Stimulated activated CD4-positive, alpha-beta T cell treated with anti-CD3 and anti-CD28 coated beads, Interleukin-2, amount 100 ng/mL, for 48 hours (primary cell): ENCODE results near the gene ZMYND19.
"Not testable (repeated sequence)": the region's sequence is repeated elsewhere in the genome, so short reads cannot be mapped to it uniquely, and the experiment has no call there.

ENCODE experiments used
- DNase-seq, 2 donors: peaks; one replicate each; pipeline ENCODE4 v3.0.0-alpha.2; 2020

Gene ZMYND19

DNA sequence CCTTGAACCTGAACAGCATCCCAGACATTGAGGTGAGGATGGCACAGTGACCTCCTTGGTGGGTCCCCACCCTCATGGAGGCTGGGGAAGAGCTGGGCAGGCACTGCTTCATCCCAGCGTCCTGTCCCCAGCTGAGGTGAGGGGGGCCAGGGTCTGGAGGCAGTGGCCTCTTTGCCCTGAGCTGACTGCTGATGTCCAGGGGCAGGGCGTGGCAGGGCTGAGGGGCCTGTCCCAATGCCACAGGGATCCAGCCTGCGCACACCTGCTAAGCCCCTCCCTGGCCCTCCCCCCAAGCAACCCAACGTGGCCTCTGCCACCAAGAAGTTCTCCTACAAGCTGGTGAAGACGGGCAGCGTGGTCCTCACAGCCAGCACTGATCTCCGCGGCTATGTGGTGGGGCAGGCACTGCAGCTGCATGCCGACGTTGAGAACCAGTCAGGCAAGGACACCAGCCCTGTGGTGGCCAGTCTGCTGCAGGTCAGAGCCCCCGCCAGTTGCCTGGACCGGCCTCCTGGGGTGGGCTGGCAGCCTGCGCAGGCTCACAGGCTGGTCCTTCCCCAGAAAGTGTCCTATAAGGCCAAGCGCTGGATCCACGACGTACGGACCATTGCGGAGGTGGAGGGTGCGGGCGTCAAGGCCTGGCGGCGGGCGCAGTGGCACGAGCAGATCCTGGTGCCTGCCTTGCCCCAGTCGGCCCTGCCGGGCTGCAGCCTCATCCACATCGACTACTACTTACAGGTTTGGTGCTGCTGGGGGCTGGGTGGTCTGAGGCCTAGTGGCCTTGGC is 23.6 kb upstream of the ZMYND19 start:
- DNase-seq: no peak

DNA sequence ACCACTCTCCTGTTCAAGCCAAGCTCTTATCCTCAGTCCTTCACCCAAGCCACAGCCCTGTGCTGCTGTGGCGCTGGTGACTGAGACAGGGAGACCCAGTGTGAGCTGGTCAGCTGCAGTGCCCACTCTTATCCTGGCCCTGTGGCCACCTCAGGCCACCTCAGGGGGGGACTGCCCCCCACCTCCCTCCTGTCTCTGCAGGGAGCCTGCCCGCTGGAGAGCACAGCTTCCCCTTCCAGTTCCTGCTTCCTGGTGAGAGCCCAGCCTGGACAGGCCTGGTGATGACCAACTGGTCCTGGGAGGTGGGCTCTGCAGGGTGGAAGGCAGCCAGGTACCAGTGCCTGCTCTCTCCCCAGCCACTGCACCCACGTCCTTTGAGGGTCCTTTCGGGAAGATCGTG is 22.9 kb upstream of the ZMYND19 start:
- no peak for DNase-seq

DNA sequence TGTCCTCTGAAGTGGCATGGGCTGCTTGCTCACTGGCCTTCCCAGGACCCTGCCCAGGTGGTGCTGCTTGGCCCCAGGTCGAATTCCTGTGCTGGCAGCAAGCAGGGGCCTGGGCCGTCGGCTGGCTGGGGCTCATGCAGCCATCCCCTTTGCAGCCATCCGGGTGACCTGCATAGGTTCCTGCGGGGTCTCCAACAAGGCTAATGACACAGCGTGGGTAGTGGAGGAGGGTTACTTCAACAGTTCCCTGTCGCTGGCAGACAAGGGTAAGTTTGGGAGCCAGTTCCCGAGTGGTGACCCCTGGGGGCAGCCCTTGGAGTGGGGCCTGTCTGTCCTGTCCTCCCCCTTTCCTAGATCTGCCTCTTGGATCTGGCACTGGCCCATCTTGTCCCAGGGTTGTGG is 22.4 kb upstream of the ZMYND19 start:
- no peak for DNase-seq

DNA sequence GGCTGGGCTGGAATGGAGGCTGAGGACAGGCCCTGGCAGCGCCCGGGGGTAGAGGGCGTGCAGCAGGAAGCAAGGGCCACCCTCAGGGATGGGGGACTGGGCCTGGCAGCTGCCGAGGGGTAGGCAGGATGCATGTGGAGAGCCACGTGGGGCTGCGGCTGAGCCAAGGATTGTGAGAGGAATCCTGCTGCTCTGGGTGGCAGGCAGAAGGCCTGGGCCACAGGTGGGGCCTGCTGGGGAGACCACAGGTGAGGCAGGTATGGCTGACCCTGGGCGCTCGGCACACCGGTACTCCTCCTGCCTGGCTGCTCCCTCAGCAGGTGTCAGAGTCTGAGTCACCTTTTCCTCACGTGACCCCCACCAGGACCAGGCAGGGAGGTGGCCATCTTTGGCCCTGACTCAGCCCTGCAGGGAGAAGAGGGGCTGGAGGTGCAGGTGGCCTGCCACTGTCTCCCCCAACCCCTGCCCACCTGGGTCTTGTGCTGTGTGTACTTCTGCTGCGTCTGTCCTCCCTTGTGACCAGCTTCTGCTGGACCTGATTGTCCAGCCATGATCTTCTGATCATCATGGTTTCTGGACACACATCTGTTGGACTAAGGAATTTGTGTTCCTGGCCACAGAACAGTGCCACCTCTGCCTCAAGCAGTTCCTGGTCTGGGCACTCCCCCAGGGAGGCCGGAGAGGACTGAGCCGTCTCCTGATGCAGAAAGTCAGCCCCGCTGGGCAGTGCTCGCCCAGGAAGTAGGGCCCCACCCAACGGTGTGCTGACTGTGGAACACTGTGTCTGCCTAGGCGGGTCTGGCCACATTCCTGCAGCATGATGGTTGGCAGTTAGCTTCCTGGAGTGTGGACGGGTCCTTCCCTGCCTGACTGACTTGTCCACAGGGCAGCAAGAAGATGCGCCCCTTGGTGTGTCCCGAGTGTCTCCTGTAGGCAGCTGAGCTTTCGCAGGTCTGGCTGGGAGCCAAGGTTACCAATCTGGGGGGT is 21.6 kb upstream of the ZMYND19 start:
- no peak for DNase-seq

DNA sequence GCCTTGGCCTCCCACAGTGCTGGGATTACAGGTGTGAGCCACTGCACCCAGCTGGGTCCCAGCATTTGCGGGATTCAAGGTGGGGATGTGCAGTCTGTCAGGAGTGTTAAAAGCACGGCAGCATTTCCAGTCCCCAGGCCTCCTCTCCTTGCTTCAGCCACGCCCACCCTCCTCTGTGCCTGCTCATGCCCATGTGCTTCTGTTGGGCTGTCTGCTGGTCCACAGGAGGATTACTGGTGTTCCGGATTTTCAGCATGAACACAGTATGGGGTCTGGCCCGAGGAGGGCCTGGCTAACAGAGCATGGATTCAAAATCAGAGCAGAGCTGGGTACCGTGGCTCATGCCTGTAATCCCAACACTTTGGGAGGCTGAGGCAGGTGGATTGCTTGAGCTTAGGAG is 20.6 kb upstream of the ZMYND19 start:
- no peak for DNase-seq

DNA sequence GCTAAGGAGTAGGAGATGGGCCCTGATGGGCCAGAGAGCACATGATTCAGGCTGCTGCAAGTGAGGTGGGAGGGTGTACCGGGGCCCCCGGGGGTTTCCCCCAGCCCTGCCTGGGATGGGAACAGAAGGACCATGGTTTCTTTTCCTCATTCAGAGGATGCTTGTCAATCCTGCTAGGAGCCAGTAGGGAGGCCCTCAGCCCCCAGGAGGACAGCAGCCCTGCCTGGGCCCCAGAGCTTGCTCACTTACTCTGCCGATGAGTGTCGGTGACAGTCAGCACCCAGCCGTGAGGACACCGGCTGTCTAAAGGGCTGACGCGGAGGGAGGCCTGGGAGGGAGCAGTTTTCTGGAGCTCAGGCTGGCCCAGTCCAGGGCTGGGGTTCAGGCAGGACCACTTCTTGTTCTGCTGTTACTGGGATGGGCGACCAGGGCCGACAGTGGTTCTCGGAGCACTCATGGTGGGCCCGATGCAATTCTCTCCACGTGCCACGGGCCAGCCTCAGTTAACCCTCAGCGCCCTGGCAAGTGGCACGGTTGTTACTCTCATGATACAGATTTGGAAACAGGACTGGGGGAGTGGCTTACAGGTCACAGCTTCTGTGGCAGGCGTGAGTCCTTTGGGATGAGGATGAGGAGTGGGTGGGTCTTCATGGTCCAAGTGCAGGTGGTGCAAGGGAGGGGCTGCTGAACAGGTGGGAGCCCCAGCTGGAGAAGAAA is 17.0 kb upstream of the ZMYND19 start:
- DNase-seq: no peak

DNA sequence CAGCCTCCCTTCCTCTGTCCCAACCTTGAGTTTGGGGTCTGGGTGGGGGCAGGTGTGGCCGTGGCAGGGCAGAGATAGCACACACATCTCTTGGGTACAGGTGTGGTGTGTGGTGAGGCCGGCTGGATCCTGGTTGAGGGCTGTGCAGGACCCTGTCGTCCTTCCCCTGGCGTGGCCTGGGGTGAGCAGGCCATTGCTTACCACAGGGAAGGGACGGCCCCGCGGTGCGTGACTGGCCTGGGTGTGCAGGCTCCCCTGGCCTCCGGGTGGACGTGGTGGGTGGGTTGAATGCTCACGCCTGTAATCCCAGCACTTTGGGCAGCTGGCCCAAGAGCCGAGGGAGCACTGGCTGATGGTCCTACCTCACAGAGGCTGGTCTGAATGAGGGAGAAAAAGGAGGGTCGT is 16.4 kb upstream of the ZMYND19 start:
- DNase-seq: no peak

DNA sequence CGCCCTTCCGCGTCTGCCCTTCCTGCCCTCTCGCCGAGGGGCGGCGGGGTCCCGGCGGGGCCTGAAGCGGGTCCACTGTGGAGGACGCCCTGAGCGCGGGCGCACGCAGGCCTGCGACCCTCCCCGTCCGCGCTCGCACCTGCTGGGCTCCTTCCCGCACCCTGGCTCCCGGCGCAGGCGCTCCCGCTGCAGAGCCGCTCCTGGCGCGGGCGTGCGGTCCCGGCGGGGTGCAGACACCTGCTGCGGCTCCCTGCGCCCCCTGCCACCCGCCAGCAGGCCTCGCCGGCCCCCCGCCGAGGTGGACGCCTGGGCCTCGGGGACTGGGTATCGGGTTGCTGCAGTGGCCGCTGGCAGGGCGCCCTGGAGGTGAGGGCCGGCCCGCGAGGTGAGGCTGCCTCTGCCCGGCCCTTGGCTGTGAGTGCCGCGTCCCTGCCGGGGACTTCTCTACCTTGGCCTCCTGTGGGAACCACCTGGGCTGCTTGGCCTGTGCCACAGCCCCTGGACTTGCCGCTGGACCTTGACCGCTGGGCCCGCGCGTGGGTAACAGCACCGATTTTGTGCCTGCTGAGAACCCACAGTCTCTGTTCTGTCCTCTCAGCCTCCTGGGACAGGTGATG is 15.8 kb upstream of the ZMYND19 start:
- no peak for DNase-seq

DNA sequence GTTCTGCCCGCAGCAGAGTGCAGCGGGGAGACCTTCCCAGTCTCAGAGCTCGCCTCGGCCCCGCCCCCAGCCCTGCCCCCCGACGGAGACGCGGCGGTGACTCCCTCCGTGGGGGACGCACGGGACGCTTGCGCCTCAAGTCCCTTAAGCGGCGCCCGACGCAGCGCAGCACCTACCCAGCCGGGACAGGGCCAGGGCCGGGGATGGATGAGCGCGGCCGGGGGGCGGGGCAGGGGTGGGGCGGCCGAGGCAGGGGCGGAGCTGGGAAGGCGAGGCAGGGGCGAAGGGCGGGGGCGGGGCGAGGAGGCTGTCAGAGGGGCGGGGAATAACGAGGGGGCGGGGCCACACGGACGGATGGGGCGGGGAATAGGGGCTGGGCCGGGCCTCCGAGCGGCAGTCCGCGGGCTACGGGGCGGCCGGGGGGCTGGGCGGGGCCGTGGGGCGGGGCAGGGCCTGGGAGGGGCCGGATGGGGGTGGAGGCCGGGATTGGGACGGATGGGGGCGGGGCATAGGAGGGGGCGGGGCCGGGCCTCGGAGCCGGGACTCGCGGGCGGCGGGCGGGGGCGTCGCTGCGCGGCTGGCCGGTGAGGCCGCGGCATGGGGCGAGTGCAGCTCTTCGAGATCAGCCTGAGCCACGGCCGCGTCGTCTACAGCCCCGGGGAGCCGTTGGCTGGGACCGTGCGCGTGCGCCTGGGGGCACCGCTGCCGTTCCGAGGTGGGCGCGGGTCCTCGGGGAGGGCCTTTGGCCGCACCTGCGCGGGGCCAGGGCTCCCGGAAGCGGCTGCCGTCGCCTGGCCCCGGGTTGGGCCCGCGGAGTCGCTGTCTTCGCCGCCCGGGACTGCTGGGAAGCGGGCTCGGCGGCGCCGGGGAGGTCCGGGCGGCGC is 15.1 kb upstream of the ZMYND19 start, which contains the start of gene ARRDC1:
Gene ARRDC1, plus strand, starts transcription at position 566 of the 884 bp plus-strand sequence. Its CDS starts 32 bp downstream, at position 598.
- DNase-seq: peak; percentile 85 to 91

DNA sequence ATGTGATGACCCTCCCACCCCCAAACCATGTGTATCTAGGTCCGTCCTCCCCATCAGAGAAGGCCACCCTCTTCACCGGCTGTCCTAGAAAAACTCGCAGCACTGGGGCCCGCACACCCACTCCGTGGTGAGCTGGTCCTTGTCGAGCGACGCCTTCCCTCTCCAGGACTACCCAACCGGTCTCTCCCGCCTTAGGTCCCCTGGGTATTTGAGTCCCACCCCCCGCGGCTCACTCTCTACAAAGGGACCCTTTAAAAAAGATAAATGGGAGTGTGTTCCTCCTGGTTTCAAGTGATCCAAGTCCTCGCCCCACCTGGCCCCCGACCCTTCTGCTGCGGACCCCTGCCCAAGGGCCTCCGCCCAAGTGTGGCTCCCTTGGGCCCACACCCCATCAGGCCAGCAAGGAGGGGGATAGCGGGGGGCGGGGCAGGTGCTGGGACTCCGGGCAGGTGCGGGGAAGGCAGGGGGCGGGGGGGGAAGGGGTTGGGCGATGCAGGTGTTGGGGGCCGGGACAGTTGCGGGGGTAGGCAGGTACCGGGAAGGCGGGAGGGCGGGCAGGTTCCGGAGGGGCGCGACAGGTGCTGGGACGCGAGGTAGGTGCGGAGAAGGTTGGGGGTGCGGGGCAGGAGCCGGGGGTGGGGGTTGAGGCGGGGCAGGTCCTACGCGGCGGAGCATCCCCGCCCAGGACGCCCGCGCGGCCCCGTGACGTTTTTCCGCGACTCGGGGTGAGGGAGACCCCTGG is 14.2 kb upstream of the ZMYND19 start:
- no peak for DNase-seq

DNA sequence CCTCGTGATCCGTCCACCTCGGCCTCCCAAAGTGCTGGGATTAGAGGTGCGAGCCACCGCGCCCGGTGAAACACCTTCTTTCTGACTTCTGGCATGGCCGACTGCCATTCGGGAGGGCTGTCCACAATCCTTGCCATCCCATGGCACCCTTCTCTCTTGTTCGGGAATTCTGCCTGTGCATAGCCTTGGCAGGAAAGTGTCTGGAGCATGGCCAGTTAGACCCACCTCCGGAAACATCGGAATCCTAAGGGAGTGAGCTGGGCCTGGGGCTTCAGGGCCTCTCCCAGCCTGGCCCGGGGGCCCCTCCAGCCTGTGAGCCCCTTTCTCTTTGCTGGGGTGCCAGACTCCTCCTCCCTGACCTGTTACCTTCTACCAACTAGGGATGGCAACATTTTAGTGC is 13.6 kb upstream of the ZMYND19 start:
- no peak for DNase-seq

DNA sequence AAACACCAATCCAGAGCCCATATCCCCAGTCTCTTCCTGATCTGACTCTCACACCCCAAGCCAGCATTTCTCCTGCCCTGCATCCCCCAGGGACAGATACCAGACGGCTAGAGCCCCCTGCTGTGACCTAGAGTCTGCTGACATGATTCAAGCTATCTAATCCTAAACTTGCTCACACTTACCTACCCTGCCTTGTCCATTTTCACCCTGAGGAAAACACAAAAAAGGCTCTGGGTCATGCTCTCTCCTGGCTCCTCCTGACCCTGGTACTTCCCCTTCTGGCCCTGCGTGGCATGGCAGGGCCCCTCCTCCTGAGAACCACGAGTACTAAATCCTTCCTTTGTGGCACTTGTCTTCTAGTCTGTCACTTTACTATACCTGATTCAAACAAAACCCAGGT is 12.3 kb upstream of the ZMYND19 start:
- no peak for DNase-seq

DNA sequence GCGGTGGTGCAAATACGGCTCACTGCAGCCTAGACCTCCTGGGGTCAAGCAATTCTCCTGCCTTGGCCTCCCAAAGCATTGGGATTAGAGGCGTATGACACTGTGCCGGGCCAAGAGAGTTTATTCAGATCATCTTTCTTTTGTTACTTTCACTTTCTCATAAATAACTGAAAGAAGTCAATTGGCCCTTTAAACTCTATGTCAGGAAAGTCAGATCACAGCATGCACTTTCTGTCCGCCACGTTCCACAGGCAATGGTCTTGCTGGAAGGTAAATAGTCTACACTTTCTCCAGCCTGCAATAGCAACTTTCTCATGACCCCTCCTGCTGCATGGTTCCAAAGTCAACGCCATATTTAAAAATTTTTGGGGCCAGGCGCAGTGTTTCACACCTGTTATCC is 8.6 kb upstream of the ZMYND19 start:
- DNase-seq: no peak

DNA sequence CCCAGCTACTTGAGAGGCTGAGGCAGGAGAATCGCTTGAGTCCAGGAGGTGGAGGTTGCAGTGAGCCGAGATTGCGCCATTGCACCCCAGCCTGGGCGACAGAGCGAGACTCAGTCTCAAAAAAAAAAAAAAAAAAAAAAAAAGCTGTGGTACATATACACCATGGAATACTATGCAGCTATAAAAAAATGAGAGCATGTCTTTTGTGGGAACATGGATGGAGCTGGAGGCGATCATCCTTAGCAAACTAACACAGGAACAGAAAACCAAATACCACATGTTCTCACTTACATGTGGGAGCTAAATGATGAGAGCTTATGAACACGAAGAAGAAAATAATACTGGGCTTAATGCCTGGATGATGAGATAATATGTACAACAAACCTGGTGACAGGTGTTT is 6.3 kb upstream of the ZMYND19 start:
- not testable (repeated sequence) for DNase-seq

DNA sequence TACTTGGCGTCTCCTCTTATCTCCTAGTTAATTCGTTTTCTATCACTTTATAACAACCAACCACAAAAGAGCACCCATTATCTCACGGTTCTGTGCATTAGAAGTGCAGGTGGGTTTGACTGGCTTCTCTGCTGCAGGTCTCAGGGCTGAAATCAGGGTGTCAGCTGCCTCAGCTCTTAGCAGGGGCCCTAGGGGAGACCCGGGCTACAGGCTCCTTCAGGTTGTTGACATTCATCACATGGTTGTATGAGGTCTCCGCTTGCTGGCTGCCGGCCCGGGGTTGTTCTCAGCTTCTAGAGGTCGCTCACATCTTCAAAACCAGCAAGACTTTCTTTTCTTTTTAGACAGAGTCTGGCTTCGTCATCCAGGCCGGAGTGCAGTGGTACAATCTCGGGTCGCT is 2.9 kb upstream of the ZMYND19 start:
- no peak for DNase-seq

DNA sequence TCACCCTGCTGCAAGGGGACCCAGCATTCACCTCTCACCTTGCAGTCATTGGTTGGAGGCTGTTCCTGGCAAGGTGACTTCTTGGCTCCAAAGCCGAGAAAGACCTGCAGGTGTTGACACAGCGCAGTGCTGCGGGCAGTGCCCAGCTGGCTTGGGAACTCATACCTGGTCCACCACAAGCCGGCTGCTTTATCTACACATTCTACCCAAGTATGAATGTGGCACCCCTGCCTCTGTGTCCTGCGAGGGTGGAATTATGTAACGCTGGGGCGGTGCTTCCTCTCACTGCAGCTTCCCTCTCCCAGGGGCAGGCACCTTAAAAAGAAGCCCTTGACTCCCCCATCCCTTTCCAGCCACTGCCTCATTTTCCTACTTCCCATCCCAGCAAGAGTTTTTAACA is 2.5 kb upstream of the ZMYND19 start:
- no peak for DNase-seq

DNA sequence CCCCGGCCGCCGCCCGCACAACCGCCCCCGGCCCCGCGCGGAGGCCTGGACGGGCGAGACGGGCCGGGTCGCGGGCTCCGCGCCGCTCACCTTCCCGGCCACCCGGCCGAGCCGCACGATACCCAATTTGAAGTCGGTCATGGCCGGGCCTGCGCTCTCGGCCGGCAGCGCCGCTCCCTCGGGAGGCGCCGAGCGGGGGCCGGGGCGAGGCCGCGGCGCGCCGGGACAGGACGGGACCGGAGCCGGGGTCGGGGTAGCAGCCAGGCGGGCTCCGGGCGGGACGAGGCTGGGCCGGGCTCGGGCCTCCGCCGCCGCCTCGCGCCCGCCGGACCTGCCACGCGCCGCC is 216 bp downstream of the ZMYND19 start:
- no peak for DNase-seq

DNA sequence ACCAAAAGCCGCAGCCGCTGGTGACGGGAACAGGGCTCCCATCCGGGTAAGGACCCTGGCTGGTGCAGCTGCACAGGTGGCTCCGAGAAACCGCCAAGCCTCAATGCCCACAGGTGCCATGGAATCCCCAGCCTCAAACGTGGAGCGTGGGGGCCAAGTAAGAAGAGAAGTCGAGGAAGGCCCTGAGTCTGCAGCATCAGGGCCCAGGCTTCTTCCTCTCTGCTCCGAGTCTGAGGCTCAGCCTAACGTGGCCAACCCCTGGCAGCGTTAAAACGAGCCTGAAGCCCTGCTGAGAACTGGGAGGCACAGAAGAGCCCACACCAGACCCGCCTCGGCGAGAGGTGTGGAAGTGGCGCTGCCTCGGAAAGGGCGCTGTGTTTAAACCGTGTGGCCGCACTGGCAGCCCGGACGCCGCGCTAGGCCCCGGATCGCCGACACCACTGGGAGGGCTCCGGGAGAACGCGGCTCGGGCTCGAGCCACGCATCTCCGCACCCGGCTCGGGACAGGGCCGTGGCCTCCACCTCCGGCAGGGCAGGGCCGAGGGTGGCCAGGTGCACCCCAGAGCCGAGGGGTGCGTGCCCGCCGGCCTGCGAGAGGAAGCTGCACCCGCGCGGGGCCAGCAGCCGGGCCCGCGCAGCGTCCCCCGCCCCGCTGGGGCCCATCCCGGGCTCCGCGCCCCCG is 730 bp downstream of the ZMYND19 start:
- no peak for DNase-seq

DNA sequence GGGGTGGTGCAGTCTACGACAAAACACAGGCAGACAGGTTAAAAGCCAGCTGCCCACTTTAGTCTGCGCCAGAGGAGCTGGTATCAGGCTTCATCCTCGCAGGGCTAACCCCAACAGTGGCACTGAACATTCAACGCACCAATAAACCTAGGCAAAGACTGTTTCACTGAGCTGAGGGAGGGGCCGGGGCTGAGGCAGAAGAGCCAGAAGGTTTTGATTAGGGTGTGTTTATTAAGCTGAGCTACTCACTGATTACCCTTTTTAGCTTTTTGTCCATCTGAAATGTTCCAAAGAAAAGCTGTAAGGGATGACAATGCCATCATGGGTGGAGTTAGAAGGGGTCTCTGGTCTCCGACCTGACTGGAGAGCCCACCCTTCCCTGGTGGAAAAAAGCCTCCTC is 1.4 kb downstream of the ZMYND19 start:
- no peak for DNase-seq

DNA sequence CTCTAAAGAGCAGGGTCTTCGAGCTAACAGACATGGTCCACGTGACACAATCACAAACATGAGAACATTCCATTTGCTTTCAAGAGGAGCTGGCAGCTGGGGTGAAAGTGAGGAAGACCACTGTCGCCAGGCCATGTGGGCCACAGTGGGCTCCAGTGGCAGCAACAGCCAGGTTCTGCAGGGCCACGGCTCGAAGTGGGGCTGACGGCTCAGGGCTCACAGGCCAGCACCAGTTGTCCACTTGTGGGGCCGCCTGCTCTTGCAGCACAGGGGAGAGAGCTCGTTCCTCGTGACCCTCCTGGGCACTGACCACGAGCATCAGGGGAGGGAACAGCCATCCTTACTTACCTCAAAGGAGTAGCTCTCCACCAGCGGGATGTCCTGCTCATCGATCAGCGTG is 2.0 kb downstream of the ZMYND19 start:
- DNase-seq: no peak

DNA sequence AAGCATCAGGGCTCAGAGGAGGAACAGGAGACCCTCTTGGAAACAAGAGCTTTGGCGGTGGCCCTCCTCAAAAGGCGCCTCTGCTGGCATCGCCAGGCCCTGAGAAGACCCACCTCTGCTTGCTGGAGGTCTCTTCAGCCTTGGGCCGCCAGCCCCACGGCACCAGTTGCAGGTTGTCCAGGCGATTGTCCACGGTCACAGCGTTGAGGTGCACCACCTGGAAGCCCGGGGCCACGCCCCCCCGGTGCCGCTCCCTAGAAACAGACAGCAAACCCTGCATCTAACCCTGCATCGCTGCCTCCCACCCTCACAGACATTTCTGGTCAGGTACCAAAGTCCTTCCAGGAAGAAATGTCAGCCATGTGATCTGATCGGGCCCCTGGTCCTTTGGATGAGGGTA is 3.5 kb downstream of the ZMYND19 start:
- no peak for DNase-seq
